ENCODE data around the gene UTF1. TPM values are rescaled to one million over a fixed set of nuclear protein-coding genes. Genes with fewer than 3 reads are reported as not detected.

Gene UTF1
- total RNA-seq, 2 donors from 2014 or later = not detected

DNA sequence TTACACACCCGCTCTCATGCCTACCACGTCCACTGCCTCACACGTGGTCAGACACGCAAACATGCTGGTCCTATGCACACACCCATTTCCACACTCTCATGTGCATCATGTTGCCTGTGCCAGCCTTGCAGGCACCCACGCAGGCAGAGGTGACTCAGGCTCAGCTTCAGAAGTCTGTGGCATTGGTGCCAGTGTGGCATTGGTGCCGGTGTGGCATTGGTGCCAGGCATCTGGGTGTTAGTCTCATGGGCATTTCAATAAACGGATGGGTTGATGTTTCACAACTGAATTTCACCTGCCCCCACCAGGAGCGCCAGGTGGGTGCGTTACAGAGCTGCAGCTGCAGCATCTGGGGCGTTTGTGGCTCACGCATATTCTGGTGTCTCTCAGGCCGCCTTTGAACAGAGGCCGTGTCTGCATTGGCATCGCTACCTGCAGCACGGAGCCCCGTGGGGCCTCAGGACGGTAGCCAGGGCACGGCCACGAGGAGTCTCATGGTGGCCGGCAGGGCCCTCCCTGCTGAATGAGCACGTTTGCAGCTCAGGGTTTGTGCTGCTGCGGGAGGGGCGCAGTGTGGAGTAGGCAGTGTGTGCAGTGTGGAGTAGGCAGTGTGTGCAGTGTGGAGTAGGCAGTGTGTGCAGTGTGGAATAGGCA, 45.3 kb upstream of the UTF1 start:
- DNase-seq (ENCODE audit: low spot score) = no peak
- no peaks in the 10 kb centered on the region for H3K9me3 ChIP-seq
- no peaks in the 10 kb centered on the region for H3K4me1 ChIP-seq
- TF ChIP-seq, protein P1, sequence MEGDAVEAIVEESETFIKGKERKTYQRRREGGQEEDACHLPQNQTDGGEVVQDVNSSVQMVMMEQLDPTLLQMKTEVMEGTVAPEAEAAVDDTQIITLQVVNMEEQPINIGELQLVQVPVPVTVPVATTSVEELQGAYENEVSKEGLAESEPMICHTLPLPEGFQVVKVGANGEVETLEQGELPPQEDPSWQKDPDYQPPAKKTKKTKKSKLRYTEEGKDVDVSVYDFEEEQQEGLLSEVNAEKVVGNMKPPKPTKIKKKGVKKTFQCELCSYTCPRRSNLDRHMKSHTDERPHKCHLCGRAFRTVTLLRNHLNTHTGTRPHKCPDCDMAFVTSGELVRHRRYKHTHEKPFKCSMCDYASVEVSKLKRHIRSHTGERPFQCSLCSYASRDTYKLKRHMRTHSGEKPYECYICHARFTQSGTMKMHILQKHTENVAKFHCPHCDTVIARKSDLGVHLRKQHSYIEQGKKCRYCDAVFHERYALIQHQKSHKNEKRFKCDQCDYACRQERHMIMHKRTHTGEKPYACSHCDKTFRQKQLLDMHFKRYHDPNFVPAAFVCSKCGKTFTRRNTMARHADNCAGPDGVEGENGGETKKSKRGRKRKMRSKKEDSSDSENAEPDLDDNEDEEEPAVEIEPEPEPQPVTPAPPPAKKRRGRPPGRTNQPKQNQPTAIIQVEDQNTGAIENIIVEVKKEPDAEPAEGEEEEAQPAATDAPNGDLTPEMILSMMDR (IDR thresholded peaks at IDR 0.05) = no peak
- no peaks in the 10 kb centered on the region for H3K36me3 ChIP-seq
- no peaks in the 10 kb centered on the region for H3K27me3 ChIP-seq
- H3K27ac ChIP-seq = no peak overlapping the region
- H3K4me3 ChIP-seq = no peak overlapping the region

DNA sequence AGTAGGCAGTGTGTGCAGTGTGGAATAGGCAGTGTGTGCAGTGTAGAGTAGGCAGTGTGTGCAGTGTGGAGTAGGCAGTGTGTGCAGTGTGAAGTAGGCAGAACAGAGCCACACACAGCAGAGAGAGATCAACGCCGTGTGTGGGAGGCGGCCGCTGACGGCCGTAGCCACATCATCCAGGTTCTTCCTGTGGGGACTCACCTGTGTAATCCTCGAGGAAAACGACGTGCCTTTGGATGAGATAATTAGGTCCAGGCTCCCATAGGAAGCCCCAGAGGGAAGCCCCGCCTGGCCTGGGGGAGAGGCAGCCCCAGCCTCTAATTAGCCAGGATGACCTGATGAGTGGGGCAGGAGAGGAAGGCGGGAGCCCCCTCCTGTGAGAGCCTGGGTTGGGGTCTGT, 44.6 kb upstream of the UTF1 start:
- H3K27ac ChIP-seq = no peak overlapping the region
- DNase-seq (ENCODE audit: low spot score) = no peak

DNA sequence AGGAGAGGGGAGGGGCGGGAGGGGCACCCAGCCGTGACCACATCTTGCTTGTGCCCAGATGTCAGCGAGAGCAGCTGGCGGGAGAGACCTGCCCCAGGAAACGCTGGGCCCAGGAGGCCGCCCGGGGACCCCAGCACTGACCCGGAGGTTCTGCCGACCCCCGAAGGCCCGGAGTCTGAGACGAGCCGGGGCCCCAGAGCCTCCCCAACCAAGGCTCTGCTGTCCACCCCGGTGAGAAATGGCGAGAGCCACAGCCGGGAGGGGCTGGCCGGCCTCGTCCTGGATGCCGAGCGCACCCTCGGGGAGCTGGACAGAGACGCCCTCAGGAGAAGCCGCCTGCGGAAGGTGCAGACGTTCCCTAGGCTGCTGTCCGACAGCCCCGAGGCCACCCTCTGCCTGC, 44.1 kb upstream of the UTF1 start:
- Histone ChIP-seq H3K27ac (no peak overlapping the region), H3K9me3 (no peaks in the 10 kb centered on the region), H3K4me1 (no peaks in the 10 kb centered on the region), H3K27me3 (no peaks in the 10 kb centered on the region), H3K4me3 (no peak overlapping the region), H3K36me3 (no peaks in the 10 kb centered on the region)
- TF ChIP-seq, protein P1 (IDR thresholded peaks at IDR 0.05) = no peak
- no peak for DNase-seq (ENCODE audit: low spot score)

More for the DNA sequence above, 44.6 kb upstream of the UTF1 start:
- Histone ChIP-seq H3K4me3 (no peak overlapping the region), H3K4me1 (no peaks in the 10 kb centered on the region), H3K27me3 (no peaks in the 10 kb centered on the region), H3K36me3 (no peaks in the 10 kb centered on the region), H3K9me3 (no peaks in the 10 kb centered on the region)
- TF ChIP-seq, protein P1 (IDR thresholded peaks at IDR 0.05) = no peak

DNA sequence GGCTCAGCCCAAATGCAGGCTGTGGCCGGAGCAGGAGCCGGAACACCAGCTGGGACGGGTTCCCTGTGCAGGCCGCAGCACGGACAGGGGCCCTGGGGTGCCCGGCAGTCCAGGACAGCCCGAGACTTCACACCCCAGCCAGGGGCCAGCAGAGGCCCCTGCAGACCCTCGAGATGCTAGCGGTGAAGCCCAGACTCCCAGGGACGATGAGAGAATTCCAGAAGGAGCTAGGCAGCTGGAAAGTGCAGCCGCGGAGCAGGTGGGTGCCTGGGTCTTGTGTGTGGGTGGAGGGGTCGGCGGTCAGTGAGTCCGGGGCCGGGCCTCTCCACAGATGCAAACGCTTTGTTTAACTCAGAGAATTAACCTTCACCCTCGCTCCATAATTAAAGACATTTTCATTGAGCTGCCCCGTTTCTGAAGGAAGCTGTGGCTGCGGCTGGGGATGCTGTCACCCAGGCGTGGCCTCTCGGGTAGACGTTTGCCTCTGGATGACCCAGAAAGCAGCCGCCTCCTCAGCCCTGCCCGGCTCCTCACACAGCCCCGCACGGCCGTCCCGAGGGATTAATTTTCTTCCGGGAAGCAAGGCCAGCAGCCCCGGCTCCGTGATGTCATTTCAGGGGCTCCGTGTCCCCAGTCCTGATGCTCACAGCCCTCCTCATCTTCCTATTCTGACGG, 43.5 kb upstream of the UTF1 start:
- no peak for DNase-seq (ENCODE audit: low spot score)
- no peaks in the 10 kb centered on the region for H3K4me1 ChIP-seq
- H3K36me3 ChIP-seq = no peaks in the 10 kb centered on the region
- peaks cover 0 to under 1% of the 10 kb centered on the region in 2 donors for H3K9me3 ChIP-seq
- no peak overlapping the region for H3K4me3 ChIP-seq
- no peaks in the 10 kb centered on the region for H3K27me3 ChIP-seq
- TF ChIP-seq, protein P1 (IDR thresholded peaks at IDR 0.05) = no peak
- H3K27ac ChIP-seq = no peak overlapping the region

DNA sequence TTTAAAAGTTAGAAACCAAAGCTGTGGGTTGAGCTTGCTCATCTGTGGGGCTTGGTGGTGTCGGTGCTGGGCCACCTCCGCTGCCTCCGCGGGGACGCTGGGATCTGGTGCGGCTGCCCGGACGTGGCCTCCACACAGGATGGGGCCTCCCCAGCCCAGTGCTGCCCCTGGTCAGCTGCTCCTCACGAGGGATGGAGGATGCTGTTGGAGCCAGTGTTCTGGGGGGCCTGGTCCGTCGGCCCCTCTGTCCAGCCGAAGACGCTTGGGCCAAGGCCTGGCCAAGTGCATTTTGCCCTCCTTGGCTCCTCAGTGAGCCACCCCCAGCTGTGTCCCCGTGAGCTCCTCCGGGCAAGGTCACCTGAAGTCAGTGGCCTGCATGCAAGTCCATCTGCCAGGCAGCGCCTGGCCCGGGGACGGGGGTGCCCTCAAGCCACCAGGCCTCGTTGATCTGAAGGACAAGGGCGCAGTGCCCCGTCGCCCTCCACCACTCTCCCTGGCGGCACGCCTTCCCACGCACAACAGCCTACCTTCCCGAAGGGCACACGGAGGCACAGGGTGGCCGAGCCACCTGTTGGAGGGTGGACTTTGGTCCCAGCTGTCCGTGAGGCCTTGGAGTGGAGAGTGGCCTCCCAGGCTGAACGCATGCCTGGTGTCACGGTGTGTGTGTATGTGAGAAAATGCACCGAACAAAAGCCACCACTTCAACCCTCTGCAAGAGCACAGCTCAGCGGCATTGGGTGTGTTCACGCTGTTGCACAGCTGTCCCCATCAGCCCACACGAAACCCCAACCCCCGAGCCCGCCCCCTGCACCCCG, 42.7 kb upstream of the UTF1 start:
- Histone ChIP-seq H3K27me3 (no peaks in the 10 kb centered on the region), H3K36me3 (no peaks in the 10 kb centered on the region), H3K4me3 (no peak overlapping the region), H3K27ac (no peak overlapping the region), H3K4me1 (no peaks in the 10 kb centered on the region), H3K9me3 (peaks cover 0 to 7% of the 10 kb centered on the region in 2 donors)
- DNase-seq (ENCODE audit: low spot score) = no peak
- TF ChIP-seq, protein P1 (IDR thresholded peaks at IDR 0.05) = no peak
